ENCODE measurements around the gene TAAR2. TPM values are rescaled to one million over a fixed set of nuclear protein-coding genes. Genes with fewer than 3 reads are reported as not detected.
"Not testable (repeated sequence)": the region's sequence is repeated elsewhere in the genome, so short reads cannot be mapped to it uniquely, and the experiment has no call there.

TAAR2 gene
- total and polyA plus RNA-seq, 7 donors = not detected

GRCh38 chr6:132635288-132635687 lies 11.2 kb upstream of the TAAR2 start:
- 22 to 32% (median 28%) methylated on average over 3 of the region's 3 CpGs for WGBS, 3 donors
- H3K4me1 ChIP-seq; DNase-seq; H3K4me3 ChIP-seq; H3K36me3 ChIP-seq (ENCODE audit: insufficient read depth in 1 of 2, low read depth in 1 of 2); ATAC-seq; H3K27ac ChIP-seq; H3K27me3 ChIP-seq (ENCODE audit: insufficient read depth in 3 of 3, low read length in 2 of 3); intact Hi-C loops (cut with DNase I); H3K9me3 ChIP-seq: not testable (repeated sequence)

- DNase-seq (no peak), ATAC-seq (no peak)
- no peak for TF ChIP-seq CTCF (IDR thresholded peaks at IDR 0.05)
- Histone ChIP-seq H3K27ac (no peak overlapping the region), H3K9me3 (no peaks in the 10 kb centered on the region), H3K36me3 (ENCODE audit: insufficient read depth in 1 of 2, low read depth in 1 of 2) (no peaks in the 10 kb centered on the region), H3K27me3 (ENCODE audit: insufficient read depth in 3 of 3, low read length in 2 of 3) (no peaks in the 10 kb centered on the region), H3K4me1 (no peaks in the 10 kb centered on the region), H3K4me3 (no peak overlapping the region)
- intact Hi-C loops (cut with DNase I) = no loop called here
- WGBS, 3 donors = 70 to 71% (median 70%) methylated on average over 4 of the region's 4 CpGs
Observed at GRCh38 chr6:132634796-132635195, 10.7 kb upstream of the TAAR2 start.

- no peak overlapping the region for H3K4me3 ChIP-seq
- intact Hi-C loops (cut with DNase I) = no loop called here
- no peaks in the 10 kb centered on the region for H3K36me3 ChIP-seq (ENCODE audit: insufficient read depth in 1 of 2, low read depth in 1 of 2)
- no peaks in the 10 kb centered on the region for H3K4me1 ChIP-seq
- WGBS, 3 donors = 73 to 89% (median 86%) methylated on average over 2 of the region's 2 CpGs
- no peak for TF ChIP-seq CTCF (IDR thresholded peaks at IDR 0.05)
- DNase-seq (no peak), ATAC-seq (no peak)
- H3K27me3 ChIP-seq (ENCODE audit: insufficient read depth in 3 of 3, low read length in 2 of 3) = no peaks in the 10 kb centered on the region
- H3K9me3 ChIP-seq = no peaks in the 10 kb centered on the region
- H3K27ac ChIP-seq = no peak overlapping the region
Observed at GRCh38 chr6:132633362-132633761, 9.3 kb upstream of the TAAR2 start.

- Histone ChIP-seq H3K4me1 (no peaks in the 10 kb centered on the region), H3K36me3 (ENCODE audit: insufficient read depth in 1 of 2, low read depth in 1 of 2) (no peaks in the 10 kb centered on the region), H3K27ac (no peak overlapping the region), H3K9me3 (no peaks in the 10 kb centered on the region), H3K4me3 (no peak overlapping the region), H3K27me3 (ENCODE audit: insufficient read depth in 3 of 3, low read length in 2 of 3) (no peaks in the 10 kb centered on the region)
- WGBS, 3 donors = 61 to 72% (median 68%) methylated on average over 6 of the region's 6 CpGs
- ATAC-seq = no peak
- intact Hi-C loops (cut with DNase I) = no loop called here
- no peak for DNase-seq
- no peak for TF ChIP-seq CTCF (IDR thresholded peaks at IDR 0.05)
Observed at GRCh38 chr6:132623106-132623845, 799 bp downstream of the TAAR2 start.

DNA sequence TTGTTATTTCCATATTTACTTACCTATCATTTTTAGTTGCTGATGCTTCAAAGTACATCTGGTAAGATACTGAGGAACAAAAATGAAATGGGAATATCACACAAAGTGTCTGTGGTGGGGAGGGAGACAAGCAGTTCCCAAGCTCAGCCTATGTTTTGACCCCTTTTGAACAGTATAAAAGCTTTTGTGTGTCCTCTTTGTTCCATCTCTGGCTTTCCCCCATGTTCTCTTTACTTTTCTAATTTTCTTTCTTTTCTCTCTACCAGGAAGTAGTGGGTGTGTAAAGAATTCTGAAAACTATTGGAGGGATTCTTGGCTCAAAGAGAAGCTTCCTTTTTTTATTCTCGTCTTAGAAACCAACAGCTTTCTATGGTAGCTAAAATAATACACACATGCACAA lies 7.4 kb downstream of the TAAR2 start:
- Histone ChIP-seq H3K27ac (no peak overlapping the region), H3K4me1 (no peaks in the 10 kb centered on the region), H3K27me3 (ENCODE audit: insufficient read depth in 3 of 3, low read length in 2 of 3) (no peaks in the 10 kb centered on the region), H3K9me3 (no peaks in the 10 kb centered on the region), H3K36me3 (ENCODE audit: insufficient read depth in 1 of 2, low read depth in 1 of 2) (no peaks in the 10 kb centered on the region), H3K4me3 (no peak overlapping the region)
- TF ChIP-seq CTCF (IDR thresholded peaks at IDR 0.05) = no peak
- ATAC-seq = no peak
- no peak for DNase-seq
- WGBS, 3 donors = 35 to 38% (median 37%) methylated on average over 1 of the region's 1 CpG
- intact Hi-C loops (cut with DNase I) = no loop called here

Data from psoas muscle (tissue), 8 donors.